Measurements from ENCODE around the gene RHEBL1. TPM values are rescaled to one million over a fixed set of nuclear protein-coding genes. Genes with fewer than 3 reads are reported as not detected.

Gene RHEBL1
- total and polyA plus RNA-seq, 2 of the 4 experiments (the other 2 are of a cell fraction): 0.62 to 0.72 TPM

DNA sequence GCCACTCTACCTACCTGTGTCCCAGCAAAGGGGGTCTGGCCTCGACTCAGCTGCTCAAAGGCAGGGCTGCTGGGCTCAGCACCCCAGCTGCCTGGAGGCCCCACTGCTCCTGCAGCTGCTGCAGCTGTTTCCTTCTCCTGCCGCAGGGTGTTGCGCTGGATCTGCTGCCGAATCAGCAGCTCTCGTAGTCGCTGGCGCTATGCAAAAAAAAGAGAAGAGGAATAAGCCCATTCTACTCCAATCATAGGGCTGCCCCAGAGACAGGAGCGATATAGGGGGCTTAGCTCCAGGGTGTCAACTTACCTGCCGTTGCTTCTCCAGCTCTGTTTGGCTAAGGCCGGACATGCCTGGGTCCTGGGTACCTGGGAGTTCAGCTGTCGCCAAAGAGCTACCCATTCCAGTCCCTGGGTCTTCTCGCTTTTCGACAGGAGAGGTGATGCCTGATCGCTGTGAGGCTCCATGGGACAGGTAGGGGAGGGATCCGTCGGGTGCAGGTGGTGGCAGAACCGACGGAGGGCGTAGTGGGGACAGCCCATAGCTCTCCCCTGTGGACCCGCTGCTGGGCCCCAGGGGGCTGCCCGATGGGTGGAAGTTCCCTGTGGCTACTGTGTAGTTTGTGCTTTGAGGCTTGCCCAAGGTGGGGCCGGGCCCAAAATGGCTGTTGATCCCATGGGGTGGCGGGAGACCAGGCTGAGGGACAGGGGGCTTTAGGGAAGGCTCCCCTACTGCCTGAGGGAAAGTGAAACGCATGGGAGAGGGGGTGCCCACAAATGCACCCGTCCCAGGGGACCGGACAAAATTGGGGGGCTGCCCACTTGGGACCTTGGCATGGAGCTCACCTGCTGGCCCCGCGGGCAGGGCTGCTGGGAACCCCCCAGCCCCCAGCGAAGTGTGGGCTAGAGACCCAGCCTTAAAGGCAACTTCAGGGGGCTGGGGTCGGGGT is 30.1 kb downstream of the RHEBL1 start:
- no peak overlapping the region for H3K27ac ChIP-seq (ENCODE audit: insufficient read depth, low read length)
- H3K23ac ChIP-seq (ENCODE audit: low read depth, low read length): no peak overlapping the region
- no peak for ATAC-seq (ENCODE audit: low read depth)
- H3K4ac ChIP-seq (ENCODE audit: low read depth, low read length): no peak overlapping the region
- ChIA-PET POLR2A (ENCODE audit: unreplicated experiment) (no interaction called here), CTCF (interaction anchor here (0.6 to 1.0 kb wide), 2 partner anchors 20 to 27 kb away, joined by 3 to 5 read pairs; no protein-coding TSS in a partner anchor)
- no peak overlapping the region for H3K4me3 ChIP-seq (ENCODE audit: insufficient read depth, low read depth, low read length)
- no peak overlapping the region for H2AK5ac ChIP-seq (ENCODE audit: low read depth, low read length)
- H3K56ac ChIP-seq (ENCODE audit: extremely low read depth, insufficient read depth, low read length): no peak overlapping the region
- H3K18ac ChIP-seq (ENCODE audit: low read depth, low read length): no peak overlapping the region
- H3K36me3 ChIP-seq (ENCODE audit: control insufficient read depth, insufficient read depth, low read length): peaks cover 85% of the 10 kb centered on the region
- H4K20me1 ChIP-seq (ENCODE audit: insufficient read depth, low read length): peaks cover 17% of the 10 kb centered on the region; the same call in 1 of the 2 replicates
- H2AFZ ChIP-seq (replicated peaks; ENCODE audit: low read length, poor library complexity): no peak overlapping the region
- in situ Hi-C loops (cut with MboI; ENCODE audit: low sequenced_read_pairs): no loop called here
- H4K91ac ChIP-seq (ENCODE audit: insufficient read depth, low read depth, low read length): no peak overlapping the region
- H3K79me1 ChIP-seq (ENCODE audit: low read depth in 1 of 2, low read length in 2 of 2): peaks cover 28 to 40% of the 10 kb centered on the region in 2 experiments
- no peak overlapping the region for H2BK120ac ChIP-seq (ENCODE audit: low read depth, low read length)
- 96% methylated on average over 10 of the region's 30 CpGs; no CpG with 5 or more reads in 1 of the 2 experiments for WGBS, 2 experiments (ENCODE audit: extremely low coverage in 2 of 2, insufficient read length in 1 of 2)
- H3K4me2 ChIP-seq (ENCODE audit: low read depth, low read length): no peak overlapping the region
- no peaks in the 10 kb centered on the region for H3K27me3 ChIP-seq (ENCODE audit: control insufficient read depth, insufficient read depth, low read length)
- no peak overlapping the region for H2BK15ac ChIP-seq (ENCODE audit: low read depth, low read length)
- intact Hi-C loops (cut with micrococcal nuclease): no loop called here
- no peak overlapping the region for H3K9ac ChIP-seq (ENCODE audit: low read depth, low read length)
- TF ChIP-seq CTCF (conservative IDR thresholded peaks at IDR 0.05; ENCODE audit: low read depth, low read length) (no peak), FOS (IDR thresholded peaks at IDR 0.05; ENCODE audit: low read depth, low read length) (no peak), RCOR1 (IDR thresholded peaks at IDR 0.05; ENCODE audit: insufficient replicate concordance, low read length) (no peak), NFE2L2 (IDR thresholded peaks at IDR 0.05; ENCODE audit: low read depth, low read length) (no peak), BHLHE40 (IDR thresholded peaks at IDR 0.05; ENCODE audit: low read depth, low read length) (no peak), RAD21 (IDR thresholded peaks at IDR 0.05; ENCODE audit: low read length) (no peak), CHD1 (IDR thresholded peaks at IDR 0.05; ENCODE audit: low read depth, low read length) (no peak), SMC3 (IDR thresholded peaks at IDR 0.05; ENCODE audit: low read depth, low read length) (no peak), MAFK (IDR thresholded peaks at IDR 0.05; ENCODE audit: low read depth, low read length) (no peak)
- TF ChIP-seq, protein P1, sequence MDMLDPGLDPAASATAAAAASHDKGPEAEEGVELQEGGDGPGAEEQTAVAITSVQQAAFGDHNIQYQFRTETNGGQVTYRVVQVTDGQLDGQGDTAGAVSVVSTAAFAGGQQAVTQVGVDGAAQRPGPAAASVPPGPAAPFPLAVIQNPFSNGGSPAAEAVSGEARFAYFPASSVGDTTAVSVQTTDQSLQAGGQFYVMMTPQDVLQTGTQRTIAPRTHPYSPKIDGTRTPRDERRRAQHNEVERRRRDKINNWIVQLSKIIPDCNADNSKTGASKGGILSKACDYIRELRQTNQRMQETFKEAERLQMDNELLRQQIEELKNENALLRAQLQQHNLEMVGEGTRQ (IDR thresholded peaks at IDR 0.05; ENCODE audit: low read depth, low read length): no peak
- H4K8ac ChIP-seq (ENCODE audit: low read depth in 2 of 2, low read length in 2 of 2): no peak overlapping the region
- peak overlapping the region; percentile 36 for H2AK9ac ChIP-seq (replicated peaks; ENCODE audit: low read depth, low read length, poor library complexity)
- no peak overlapping the region for H2BK20ac ChIP-seq (ENCODE audit: low read depth, low read length)
- no peak overlapping the region for H4K5ac ChIP-seq (ENCODE audit: low read depth, low read length)
- BruUV-seq (replicated peaks): no TSS peak
- no peak overlapping the region for H2BK5ac ChIP-seq (ENCODE audit: low read depth, low read length, poor library complexity, severe bottlenecking)
- H3K14ac ChIP-seq (replicated peaks; ENCODE audit: low read depth, low read length): no peak overlapping the region
- H3K9me1 ChIP-seq (ENCODE audit: insufficient read depth, low read length): no peaks in the 10 kb centered on the region
- dilution Hi-C loops (cut with HindIII; ENCODE audit: low sequenced_read_pairs, unreplicated experiment): no loop called here
- no peaks in the 10 kb centered on the region for H3K9me3 ChIP-seq (ENCODE audit: control insufficient read depth, insufficient read depth, low read length)
- H3K4me1 ChIP-seq (ENCODE audit: control insufficient read depth, insufficient read depth, low read length): no peaks in the 10 kb centered on the region
- no peak for DNase-seq

Measured in IMR-90 (cell line).